KMS-11 (cell line): ENCODE measurements around the gene MECR.

Experiments
- H2AFZ ChIP-seq: fragments of 200-600 bp; sonication (generic); 2 replicates; pipeline ENCODE4 v1.6.1; 2016; ENCODE audit warnings: antibody characterized with exemption, mixed run types, low read depth
- H3K27ac ChIP-seq: fragments of 200-600 bp; sonication (generic); 2 replicates; pipeline ENCODE4 v1.6.1; 2016; ENCODE audit warnings: mild to moderate bottlenecking, mixed run types
- H3K27me3 ChIP-seq: fragments of 200-600 bp; sonication (generic); 2 replicates; pipeline ENCODE4 v1.6.1; 2017; ENCODE audit warnings: mild to moderate bottlenecking, low read depth, mixed run types, moderate library complexity; ENCODE audit not compliant: insufficient read depth
- H3K36me3 ChIP-seq: fragments of 200-600 bp; sonication (generic); 2 replicates; pipeline ENCODE4 v1.6.1; 2017; ENCODE audit warnings: mild to moderate bottlenecking, mixed run types; ENCODE audit not compliant: insufficient read depth
- H3K4me1 ChIP-seq: fragments of 200-600 bp; sonication (generic); 2 replicates; pipeline ENCODE4 v1.6.1; 2016; ENCODE audit warnings: mild to moderate bottlenecking, low read depth, mixed run types; ENCODE audit not compliant: poor library complexity, severe bottlenecking
- H3K4me2 ChIP-seq: fragments of 200-600 bp; sonication (generic); 2 replicates; pipeline ENCODE4 v1.7.0; 2016; ENCODE audit warnings: mild to moderate bottlenecking, mixed run types
- H3K4me3 ChIP-seq: fragments of 200-600 bp; sonication (generic); IDR thresholded peaks from 2 replicates; pipeline ENCODE4 v1.6.1; 2017; ENCODE audit warnings: low read depth, low read length, mixed read lengths; ENCODE audit not compliant: insufficient read depth
- H3K79me2 ChIP-seq: fragments of 200-600 bp; sonication (generic); 2 replicates; pipeline ENCODE4 v1.6.1; 2016; ENCODE audit warnings: low read depth, mixed run types; ENCODE audit not compliant: insufficient read depth
- H3K9ac ChIP-seq: fragments of 200-600 bp; sonication (generic); 2 replicates; pipeline ENCODE4 v1.6.1; 2016; ENCODE audit warnings: mild to moderate bottlenecking, mixed run types
- H4K20me1 ChIP-seq: fragments of 200-600 bp; sonication (generic); 2 replicates; pipeline ENCODE4 v1.6.1; 2016; ENCODE audit warnings: mild to moderate bottlenecking, mixed run types; ENCODE audit not compliant: insufficient read depth
- CTCF ChIP-seq: fragments of 200-600 bp; sonication (generic); conservative IDR thresholded peaks from 2 replicates; pipeline ENCODE4 v1.6.1; 2017; ENCODE audit warnings: low read depth, mild to moderate bottlenecking, antibody characterized with exemption, low read length, moderate library complexity, mixed read lengths

MECR gene

GRCh38 chr1:29148656-29149491 lies 81.9 kb downstream of the MECR start:
- no peak overlapping the region for H2AFZ ChIP-seq
- H3K4me3 ChIP-seq = no peak overlapping the region
- no peak for TF ChIP-seq CTCF
- H3K4me2 ChIP-seq = no peak overlapping the region
- H3K27me3 ChIP-seq = no peaks in the 10 kb centered on the region
- no peak overlapping the region for H3K27ac ChIP-seq
- 0 out of 2 replicates have a peak, but pooled peaks cover 4% of the 10 kb centered on the region for H3K79me2 ChIP-seq
- H3K9ac ChIP-seq = no peak overlapping the region
- peaks cover 34% of the 10 kb centered on the region; the same call in 1 of the 2 replicates for H3K36me3 ChIP-seq
- no peaks in the 10 kb centered on the region for H3K4me1 ChIP-seq
- H4K20me1 ChIP-seq = no peaks in the 10 kb centered on the region

GRCh38 chr1:29145739-29146437 lies 84.8 kb downstream of the MECR start:
- no peaks in the 10 kb centered on the region for H3K79me2 ChIP-seq
- H3K27me3 ChIP-seq = no peaks in the 10 kb centered on the region
- no peaks in the 10 kb centered on the region for H4K20me1 ChIP-seq
- H3K4me3 ChIP-seq = no peak overlapping the region
- no peak overlapping the region for H3K27ac ChIP-seq
- H2AFZ ChIP-seq = no peak overlapping the region
- H3K36me3 ChIP-seq = peaks cover 20% of the 10 kb centered on the region; the same call in 1 of the 2 replicates
- no peak overlapping the region for H3K9ac ChIP-seq
- H3K4me1 ChIP-seq = no peaks in the 10 kb centered on the region
- H3K4me2 ChIP-seq = no peak overlapping the region
- no peak for TF ChIP-seq CTCF

- Histone ChIP-seq H3K27me3 (no peaks in the 10 kb centered on the region), H3K36me3 (peaks cover 12% of the 10 kb centered on the region; the same call in 1 of the 2 replicates), H2AFZ (no peak overlapping the region), H3K4me1 (no peaks in the 10 kb centered on the region), H3K27ac (no peak overlapping the region), H3K9ac (no peak overlapping the region), H3K79me2 (no peaks in the 10 kb centered on the region), H3K4me2 (no peak overlapping the region), H4K20me1 (no peaks in the 10 kb centered on the region), H3K4me3 (no peak overlapping the region)
- TF ChIP-seq CTCF = no peak
Measured at GRCh38 chr1:29144178-29144577, 86.6 kb downstream of the MECR start.

- TF ChIP-seq CTCF = no peak
- Histone ChIP-seq H3K9ac (no peak overlapping the region), H2AFZ (no peak overlapping the region), H3K36me3 (no peaks in the 10 kb centered on the region), H4K20me1 (no peaks in the 10 kb centered on the region), H3K4me1 (no peaks in the 10 kb centered on the region), H3K79me2 (no peaks in the 10 kb centered on the region), H3K4me3 (no peak overlapping the region), H3K27ac (no peak overlapping the region), H3K27me3 (no peaks in the 10 kb centered on the region), H3K4me2 (no peak overlapping the region)
Measured at GRCh38 chr1:29142714-29143113, 88.0 kb downstream of the MECR start.
